ENCODE data around the gene SIX4. TPM values are rescaled to one million over a fixed set of nuclear protein-coding genes. Genes with fewer than 3 reads are reported as not detected.
A peak's percentile ranks its signal among the peaks of the same experiment; 100 is the strongest.

SIX4 gene
- 17.3 TPM for total RNA-seq (2021; ENCODE audit: unreplicated experiment)
- polyA plus RNA-seq (2012; ENCODE audit: insufficient read length) = 5.6 TPM
- Bru-seq, nascent RNA = percentile 75 among the genes with signal in this experiment
- percentile 92 among the genes with signal in this experiment for BruChase-seq, experiment 1, labeled RNA remaining after a 2-hour chase
- percentile 67 among the genes with signal in this experiment for BruChase-seq, experiment 2, labeled RNA remaining after a 6-hour chase
- long read RNA-seq, full-length matches to known transcripts = 7 of 23 reads
- long read RNA-seq, partial matches to known transcripts = 1 of 23 reads
- long read RNA-seq, other reads (novel, unspliced or antisense) = 15 of 23 reads

DNA sequence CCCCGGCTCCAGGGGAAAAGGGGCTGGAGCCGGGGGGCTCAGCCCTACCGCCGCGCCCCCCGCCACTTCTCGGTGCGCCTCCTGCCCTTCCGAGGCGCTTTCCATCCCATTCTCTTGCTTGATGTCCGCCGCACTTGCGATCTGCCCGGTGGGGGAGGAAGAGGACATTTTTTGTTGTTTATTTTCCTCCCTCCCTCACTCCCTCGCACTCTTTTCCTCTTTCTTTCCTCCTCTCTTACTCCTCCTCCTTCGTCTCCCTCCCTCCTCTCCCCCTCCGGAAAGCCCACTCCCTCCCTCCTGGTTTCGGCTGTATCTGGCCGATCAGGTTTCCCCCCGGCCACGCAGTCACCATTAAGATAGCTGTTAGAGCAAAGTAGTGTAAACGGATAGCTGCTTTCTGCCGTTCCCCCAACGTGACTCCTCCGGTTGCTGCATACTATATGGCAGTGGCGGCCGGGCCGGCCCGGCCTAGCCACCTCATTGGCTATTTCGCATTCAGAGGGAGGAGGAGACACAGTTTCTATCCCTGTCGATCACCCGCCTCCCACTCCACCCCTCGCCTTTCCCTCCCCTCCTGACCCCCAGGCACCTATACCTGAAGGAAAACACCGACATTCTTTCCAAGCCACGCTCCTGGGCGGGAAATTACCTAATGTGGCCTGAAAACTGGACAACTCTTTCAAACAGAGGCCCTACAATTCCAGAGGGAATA lies at the start of gene SIX4:
SIX4 (minus strand) TSS at position 445 of the 712 bp plus-strand sequence; CDS start at position 168, 277 bp downstream.
- peak within 1 kb of the TSS; percentile 79 to 80 for H3K4me3 ChIP-seq (ENCODE audit: low read depth in 2 of 2, low read length in 2 of 2)
- H3K27ac ChIP-seq (ENCODE audit: low read length) = peak within 1 kb of the TSS; percentile 89
- in situ Hi-C loops (cut with HindIII; ENCODE audit: low pct_unique_long_range_greater_than_20kb, low sequenced_read_pairs) = no loop called here
- TSS peak; percentile 86 for BruUV-seq (replicated peaks)
- intact Hi-C loops (cut with micrococcal nuclease; ENCODE audit: unreplicated experiment) = loop anchor here (1.0 to 10.0 kb wide), 3 partner anchors 77 to 301 kb away; partner anchors contain the start of genes SIX1, SLC38A6 and TRMT5
- ATAC-seq (peak; percentile 91), DNase-seq (ENCODE audit: low read depth, low spot score) (peak; percentile 35)
- H3K36me3 ChIP-seq (ENCODE audit: control insufficient read depth, insufficient read depth, low read length) = peaks cover 9% of the 10 kb centered on the region
- H3K4me1 ChIP-seq (ENCODE audit: control insufficient read depth, insufficient read depth, low read length) = peaks cover 11% of the 10 kb centered on the region
- CTCF ChIA-PET = no interaction called here
- H3K27me3 ChIP-seq (ENCODE audit: control insufficient read depth, insufficient read depth, low read length) = no peaks in the 10 kb centered on the region
- POLR2A ChIA-PET = interaction anchor here (0.6 kb wide), 1 partner anchor 9 kb away, joined by 4 read pairs; no protein-coding TSS in a partner anchor
- no peaks in the 10 kb centered on the region for H3K9me3 ChIP-seq (ENCODE audit: control insufficient read depth, insufficient read depth, low read depth, low read length)
- TF ChIP-seq, protein P1, sequence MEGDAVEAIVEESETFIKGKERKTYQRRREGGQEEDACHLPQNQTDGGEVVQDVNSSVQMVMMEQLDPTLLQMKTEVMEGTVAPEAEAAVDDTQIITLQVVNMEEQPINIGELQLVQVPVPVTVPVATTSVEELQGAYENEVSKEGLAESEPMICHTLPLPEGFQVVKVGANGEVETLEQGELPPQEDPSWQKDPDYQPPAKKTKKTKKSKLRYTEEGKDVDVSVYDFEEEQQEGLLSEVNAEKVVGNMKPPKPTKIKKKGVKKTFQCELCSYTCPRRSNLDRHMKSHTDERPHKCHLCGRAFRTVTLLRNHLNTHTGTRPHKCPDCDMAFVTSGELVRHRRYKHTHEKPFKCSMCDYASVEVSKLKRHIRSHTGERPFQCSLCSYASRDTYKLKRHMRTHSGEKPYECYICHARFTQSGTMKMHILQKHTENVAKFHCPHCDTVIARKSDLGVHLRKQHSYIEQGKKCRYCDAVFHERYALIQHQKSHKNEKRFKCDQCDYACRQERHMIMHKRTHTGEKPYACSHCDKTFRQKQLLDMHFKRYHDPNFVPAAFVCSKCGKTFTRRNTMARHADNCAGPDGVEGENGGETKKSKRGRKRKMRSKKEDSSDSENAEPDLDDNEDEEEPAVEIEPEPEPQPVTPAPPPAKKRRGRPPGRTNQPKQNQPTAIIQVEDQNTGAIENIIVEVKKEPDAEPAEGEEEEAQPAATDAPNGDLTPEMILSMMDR (IDR thresholded peaks at IDR 0.05) = no peak
- TF ChIP-seq POLR2AphosphoS5 (IDR thresholded peaks at IDR 0.05; ENCODE audit: low read depth, low read length) (peak; percentile 78), TCF7L2 (IDR thresholded peaks at IDR 0.05; ENCODE audit: low read depth, low read length) (no peak)

DNA sequence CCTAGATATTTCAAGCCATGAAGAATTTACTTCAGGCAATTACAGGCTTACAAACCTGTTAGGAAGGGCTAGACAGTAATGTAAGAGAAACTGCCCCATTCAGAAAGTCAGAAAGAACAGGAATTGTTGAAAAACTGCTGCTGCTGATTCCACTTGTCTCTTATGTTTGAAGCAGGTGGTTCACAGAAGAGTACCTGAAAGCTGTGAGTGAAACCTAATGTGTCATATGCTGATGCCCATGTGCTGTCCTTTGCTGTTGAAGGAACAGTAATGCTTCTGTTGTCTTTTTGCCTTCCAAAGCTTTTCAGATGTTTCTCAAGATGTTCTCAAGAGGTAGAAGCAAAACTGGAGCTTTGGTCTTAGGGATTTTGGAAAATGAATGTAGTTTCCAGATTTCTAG lies 49.4 kb upstream of the SIX4 start:
- Histone ChIP-seq H3K4me1 (ENCODE audit: control insufficient read depth, insufficient read depth, low read length) (no peaks in the 10 kb centered on the region), H3K9me3 (ENCODE audit: control insufficient read depth, insufficient read depth, low read depth, low read length) (no peaks in the 10 kb centered on the region), H3K27ac (ENCODE audit: low read length) (no peak overlapping the region), H3K4me3 (ENCODE audit: low read depth in 2 of 2, low read length in 2 of 2) (no peak overlapping the region), H3K36me3 (ENCODE audit: control insufficient read depth, insufficient read depth, low read length) (no peaks in the 10 kb centered on the region), H3K27me3 (ENCODE audit: control insufficient read depth, insufficient read depth, low read length) (no peaks in the 10 kb centered on the region)
- no peak for TF ChIP-seq SIN3A (IDR thresholded peaks at IDR 0.05; ENCODE audit: borderline replicate concordance, insufficient read depth, low read depth, low read length)
- no peak for TF ChIP-seq POLR2AphosphoS5 (IDR thresholded peaks at IDR 0.05; ENCODE audit: low read depth, low read length)
- no peak for TF ChIP-seq TCF7L2 (IDR thresholded peaks at IDR 0.05; ENCODE audit: low read depth, low read length)
- TF ChIP-seq, protein P1 (IDR thresholded peaks at IDR 0.05) = no peak
- TF ChIP-seq, protein P2, sequence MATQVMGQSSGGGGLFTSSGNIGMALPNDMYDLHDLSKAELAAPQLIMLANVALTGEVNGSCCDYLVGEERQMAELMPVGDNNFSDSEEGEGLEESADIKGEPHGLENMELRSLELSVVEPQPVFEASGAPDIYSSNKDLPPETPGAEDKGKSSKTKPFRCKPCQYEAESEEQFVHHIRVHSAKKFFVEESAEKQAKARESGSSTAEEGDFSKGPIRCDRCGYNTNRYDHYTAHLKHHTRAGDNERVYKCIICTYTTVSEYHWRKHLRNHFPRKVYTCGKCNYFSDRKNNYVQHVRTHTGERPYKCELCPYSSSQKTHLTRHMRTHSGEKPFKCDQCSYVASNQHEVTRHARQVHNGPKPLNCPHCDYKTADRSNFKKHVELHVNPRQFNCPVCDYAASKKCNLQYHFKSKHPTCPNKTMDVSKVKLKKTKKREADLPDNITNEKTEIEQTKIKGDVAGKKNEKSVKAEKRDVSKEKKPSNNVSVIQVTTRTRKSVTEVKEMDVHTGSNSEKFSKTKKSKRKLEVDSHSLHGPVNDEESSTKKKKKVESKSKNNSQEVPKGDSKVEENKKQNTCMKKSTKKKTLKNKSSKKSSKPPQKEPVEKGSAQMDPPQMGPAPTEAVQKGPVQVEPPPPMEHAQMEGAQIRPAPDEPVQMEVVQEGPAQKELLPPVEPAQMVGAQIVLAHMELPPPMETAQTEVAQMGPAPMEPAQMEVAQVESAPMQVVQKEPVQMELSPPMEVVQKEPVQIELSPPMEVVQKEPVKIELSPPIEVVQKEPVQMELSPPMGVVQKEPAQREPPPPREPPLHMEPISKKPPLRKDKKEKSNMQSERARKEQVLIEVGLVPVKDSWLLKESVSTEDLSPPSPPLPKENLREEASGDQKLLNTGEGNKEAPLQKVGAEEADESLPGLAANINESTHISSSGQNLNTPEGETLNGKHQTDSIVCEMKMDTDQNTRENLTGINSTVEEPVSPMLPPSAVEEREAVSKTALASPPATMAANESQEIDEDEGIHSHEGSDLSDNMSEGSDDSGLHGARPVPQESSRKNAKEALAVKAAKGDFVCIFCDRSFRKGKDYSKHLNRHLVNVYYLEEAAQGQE (IDR thresholded peaks at IDR 0.05; ENCODE audit: insufficient read depth in 1 of 2, low read depth in 2 of 2, low read length in 1 of 2) = no peak
- ATAC-seq = no peak
- BruUV-seq (replicated peaks) = no TSS peak
- POLR2A ChIA-PET = no interaction called here
- CTCF ChIA-PET = no interaction called here
- in situ Hi-C loops (cut with HindIII; ENCODE audit: low pct_unique_long_range_greater_than_20kb, low sequenced_read_pairs) = no loop called here
- no peak for DNase-seq (ENCODE audit: low read depth, low spot score)
- intact Hi-C loops (cut with micrococcal nuclease; ENCODE audit: unreplicated experiment) = no loop called here

All from Panc1 (cell line).